ENCODE measurements around the gene KLHL18.
A peak's percentile ranks its signal among the peaks of the same experiment; 100 is the strongest.

Gene KLHL18

DNA sequence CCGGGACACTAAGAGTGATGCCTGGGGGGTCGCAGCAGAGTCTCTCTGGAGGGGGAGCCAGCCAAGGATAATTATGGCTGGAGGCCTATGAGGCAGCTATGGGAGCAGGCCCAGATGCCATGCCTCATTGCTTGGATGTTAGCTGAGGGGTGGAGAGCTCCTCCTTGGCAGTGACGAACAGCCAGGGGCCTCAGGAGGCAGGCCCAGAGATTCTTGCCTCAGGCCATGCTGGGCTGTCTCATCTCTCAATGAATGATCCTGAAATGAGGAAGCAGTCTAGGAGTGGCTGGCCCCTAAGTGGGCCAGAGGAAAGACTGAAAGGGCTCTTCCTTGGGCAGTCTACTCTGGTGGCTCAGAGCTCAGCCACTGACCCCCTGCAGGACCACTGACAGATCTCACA, 21.4 kb upstream of the KLHL18 start:
- no peak overlapping the region for H3K4me3 ChIP-seq (ENCODE audit: low read length)
- no peak for TF ChIP-seq ZNF274 (IDR thresholded peaks at IDR 0.05; ENCODE audit: low read depth, low read length)

DNA sequence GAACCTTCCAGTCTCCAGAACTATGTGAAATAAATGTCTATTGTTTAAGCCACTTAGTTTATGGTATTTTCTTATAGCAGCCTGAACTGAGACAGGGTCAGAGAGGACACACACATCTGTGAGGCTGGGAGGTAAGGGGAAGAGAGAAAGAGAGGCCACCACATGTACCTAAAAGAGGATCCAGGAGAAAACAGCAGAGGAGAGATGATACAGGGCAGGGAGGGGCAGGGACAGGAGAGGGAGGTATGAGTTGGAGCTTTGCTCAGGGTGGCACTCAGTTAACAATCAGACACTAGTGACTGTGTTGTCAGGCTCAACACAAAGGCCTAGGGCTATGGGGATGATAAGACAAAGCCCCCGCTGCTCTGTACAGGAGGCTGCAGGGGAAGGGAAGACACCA, 17.7 kb upstream of the KLHL18 start:
- TF ChIP-seq ZNF274 (IDR thresholded peaks at IDR 0.05; ENCODE audit: low read depth, low read length) = no peak
- no peak overlapping the region for H3K4me3 ChIP-seq (ENCODE audit: low read length)

DNA sequence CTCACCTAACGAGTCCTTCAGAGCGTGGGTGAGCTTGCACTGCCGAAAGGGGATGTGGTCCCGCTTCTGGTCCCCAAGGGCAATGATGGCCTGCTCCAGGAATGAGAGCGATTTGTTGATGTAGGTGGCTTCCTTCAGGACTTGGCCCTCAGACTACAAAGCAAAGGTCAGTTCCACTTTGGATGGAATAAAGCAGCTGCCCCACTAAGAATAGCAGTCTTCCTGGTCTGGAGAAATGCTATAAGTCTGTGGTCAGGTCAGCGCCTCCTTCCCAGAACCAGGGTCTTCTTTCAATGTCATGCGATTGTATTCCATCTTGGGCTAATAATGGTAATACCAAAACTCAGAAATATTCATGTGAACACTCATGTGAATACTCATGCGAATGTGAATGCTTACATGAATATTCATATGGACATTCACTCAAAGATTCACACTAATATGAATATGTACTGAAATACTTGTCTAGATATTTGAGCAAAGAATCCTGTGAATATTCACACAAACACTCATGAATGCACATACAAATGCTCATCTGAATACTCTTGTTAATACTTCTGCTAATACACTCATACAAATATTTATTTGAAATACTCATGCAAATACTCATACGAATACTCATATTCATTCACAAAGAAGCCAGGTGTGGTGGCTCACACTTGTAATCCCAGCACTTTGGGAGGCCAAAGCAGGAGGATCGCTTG, 16.9 kb upstream of the KLHL18 start:
- TF ChIP-seq ZNF274 (IDR thresholded peaks at IDR 0.05; ENCODE audit: low read depth, low read length) = no peak
- H3K4me3 ChIP-seq (ENCODE audit: low read length) = no peak overlapping the region

DNA sequence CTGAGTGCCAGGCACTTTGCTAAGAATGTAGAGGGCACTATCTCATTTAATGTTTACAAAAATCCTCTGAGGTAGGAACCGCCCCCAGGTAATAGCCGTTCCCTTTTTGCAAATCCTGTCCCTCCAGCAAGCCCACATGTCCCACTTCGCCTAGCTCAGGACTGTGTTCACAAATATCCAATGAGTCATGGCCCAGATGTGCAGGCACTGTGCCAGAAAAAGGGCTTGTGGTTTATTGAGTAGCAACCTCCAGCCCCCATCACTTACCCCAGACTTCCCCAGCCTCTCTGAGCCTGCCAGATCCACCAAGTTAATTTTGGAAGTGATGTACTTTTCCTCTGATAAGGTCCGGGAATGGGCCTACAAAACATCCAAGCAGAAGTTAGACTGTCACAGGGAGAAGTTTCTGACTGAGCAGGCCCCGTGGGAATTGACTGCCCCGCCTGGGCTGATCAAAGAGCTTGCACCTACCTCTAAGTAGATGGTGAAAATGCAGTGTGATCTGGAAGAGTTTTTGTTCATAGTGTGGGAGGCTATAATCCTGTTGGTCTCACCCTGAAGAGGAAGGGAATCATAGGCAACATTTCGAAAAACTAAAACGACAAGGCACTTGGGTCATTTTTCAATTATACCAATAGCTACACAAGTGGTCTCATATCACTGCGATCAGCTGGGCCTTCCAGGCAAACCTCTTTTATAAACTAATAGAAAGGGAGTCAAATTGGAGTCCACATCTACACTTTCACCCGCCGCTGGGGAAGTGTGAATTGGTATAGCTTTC, 15.8 kb upstream of the KLHL18 start:
- no peak for TF ChIP-seq ZNF274 (IDR thresholded peaks at IDR 0.05; ENCODE audit: low read depth, low read length)
- no peak overlapping the region for H3K4me3 ChIP-seq (ENCODE audit: low read length)

DNA sequence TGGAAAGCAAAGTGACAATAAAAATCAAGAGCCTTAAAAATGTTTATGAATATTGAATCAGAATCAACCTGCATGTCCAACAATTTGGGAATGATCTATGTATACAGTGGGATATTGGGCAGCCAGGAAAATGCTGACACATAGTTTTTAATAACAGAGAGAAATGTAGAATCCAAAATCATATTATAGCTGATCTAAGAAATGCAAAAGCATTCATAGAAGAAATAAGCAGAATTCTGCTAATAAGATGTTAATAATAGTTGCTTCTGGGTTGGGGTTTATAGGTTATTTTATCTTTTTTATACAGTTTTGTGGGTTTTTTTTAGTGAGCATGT, 15.3 kb upstream of the KLHL18 start:
- TF ChIP-seq ZNF274 (IDR thresholded peaks at IDR 0.05; ENCODE audit: low read depth, low read length) = no peak
- no peak overlapping the region for H3K4me3 ChIP-seq (ENCODE audit: low read length)

DNA sequence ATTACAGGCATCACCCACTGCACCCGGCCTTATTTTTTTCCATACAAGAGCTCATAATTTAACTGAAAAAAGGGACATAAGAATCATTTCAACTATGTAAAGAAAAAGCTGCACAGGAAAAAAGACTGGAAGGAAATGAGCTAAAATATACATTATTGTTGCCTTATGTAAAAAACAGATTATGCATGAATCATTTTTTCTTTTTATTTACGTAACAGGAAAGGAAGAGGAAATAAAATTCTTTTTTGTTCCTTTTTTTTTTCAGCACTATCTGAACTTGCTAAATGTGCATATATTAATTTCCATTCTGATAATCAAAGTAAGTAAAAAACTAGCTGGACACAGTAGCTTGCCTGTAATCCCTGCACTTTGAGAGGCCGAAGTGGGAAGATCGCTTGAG, 12.2 kb upstream of the KLHL18 start:
- no peak for TF ChIP-seq ZNF274 (IDR thresholded peaks at IDR 0.05; ENCODE audit: low read depth, low read length)
- no peak overlapping the region for H3K4me3 ChIP-seq (ENCODE audit: low read length)

DNA sequence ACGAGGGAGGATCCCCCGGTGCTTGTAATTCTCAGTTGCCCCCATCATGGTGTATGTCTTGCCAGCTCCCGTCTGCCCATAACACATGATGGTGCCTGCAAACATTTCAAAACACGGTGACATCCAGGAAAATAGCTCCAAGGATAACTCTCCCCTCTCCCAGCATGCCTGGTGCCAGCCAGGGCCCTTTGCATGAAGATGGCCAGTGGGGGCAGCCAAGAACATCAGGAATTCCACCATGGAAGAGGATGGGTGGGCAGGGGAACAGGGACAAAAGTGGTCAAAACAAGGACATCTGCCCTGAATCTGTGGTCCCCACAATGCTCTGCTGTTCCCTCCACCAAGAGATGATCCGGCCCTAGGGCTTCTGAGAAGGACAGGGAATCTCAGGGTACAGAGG, 9.2 kb upstream of the KLHL18 start:
- no peak overlapping the region for H3K4me3 ChIP-seq (ENCODE audit: low read length)
- TF ChIP-seq ZNF274 (IDR thresholded peaks at IDR 0.05; ENCODE audit: low read depth, low read length) = no peak

DNA sequence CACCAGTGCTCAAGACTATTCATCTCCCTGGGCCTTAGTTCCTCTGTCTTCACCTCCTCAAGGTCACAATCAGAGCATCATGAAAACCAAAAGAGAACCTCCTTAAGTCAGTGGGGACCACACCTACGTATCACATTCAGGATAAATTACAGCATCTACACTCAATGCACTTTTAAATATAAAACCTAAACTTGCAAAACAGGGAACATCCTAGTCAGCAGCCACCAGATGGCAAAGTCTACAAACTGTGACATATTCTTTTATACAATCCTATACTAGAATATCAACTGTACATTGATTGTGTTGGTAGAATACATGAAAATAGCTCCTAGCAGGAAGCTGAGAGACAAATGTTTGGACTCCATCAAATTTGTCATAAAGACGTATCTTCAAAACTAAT, 8.1 kb upstream of the KLHL18 start:
- H3K4me3 ChIP-seq (ENCODE audit: low read length) = no peak overlapping the region
- no peak for TF ChIP-seq ZNF274 (IDR thresholded peaks at IDR 0.05; ENCODE audit: low read depth, low read length)

DNA sequence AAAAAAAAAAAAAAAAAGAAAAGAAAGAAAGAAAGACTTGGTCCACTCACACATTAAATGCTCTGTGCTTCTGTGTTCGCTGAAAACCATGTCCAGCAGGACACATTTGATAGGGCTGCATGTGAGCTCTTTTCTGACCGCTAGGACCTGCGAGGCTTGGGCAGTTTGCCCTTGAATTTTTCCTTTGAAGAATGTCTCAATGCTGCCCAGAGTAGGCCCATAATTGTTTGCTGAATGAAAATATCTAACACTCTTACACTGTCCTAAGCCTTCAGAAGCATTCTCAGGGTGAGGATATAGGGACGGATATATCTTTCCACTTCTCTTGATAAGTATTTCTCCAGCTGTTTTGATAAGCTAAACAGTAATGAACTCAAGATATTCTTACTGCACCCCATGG, 6.2 kb upstream of the KLHL18 start:
- no peak overlapping the region for H3K4me3 ChIP-seq (ENCODE audit: low read length)
- no peak for TF ChIP-seq ZNF274 (IDR thresholded peaks at IDR 0.05; ENCODE audit: low read depth, low read length)

DNA sequence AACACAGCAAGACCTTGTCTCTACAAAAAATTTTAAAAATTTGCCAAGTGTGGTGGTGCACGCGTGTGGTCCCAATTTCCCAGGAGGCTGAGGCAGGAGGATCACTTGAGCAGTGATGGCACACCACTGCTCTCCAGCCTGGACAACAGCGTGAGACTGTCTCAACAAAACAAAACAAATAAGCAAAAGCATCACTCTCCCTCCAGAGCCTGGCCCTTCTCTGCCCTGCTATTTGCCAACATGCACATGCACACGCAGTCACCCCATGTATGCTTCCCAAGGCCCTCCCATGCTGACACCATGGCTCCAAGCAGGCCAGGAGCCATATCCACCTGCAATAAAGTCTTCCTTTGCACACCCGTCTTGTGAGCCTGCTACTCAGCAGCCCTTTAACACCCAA, 2.2 kb upstream of the KLHL18 start:
- TF ChIP-seq ZNF274 (IDR thresholded peaks at IDR 0.05; ENCODE audit: low read depth, low read length) = no peak
- H3K4me3 ChIP-seq (ENCODE audit: low read length) = no peak overlapping the region

DNA sequence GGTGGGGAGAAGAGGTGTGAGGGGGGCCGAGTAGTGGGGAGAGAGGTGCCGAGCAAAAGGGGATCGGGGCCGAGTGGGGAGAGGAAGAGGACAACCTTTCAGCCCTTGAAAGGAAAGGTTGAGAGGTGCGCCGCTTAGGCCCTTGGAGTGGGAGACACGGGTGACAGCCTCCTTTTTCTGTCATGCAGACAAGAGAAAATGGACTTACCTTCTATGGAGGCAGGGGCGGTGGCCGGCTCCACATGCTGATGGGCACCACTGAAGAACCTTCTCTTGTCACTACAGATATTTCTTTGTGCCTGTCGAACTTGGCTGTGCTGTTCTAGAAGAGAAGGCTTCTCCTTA, 421 bp downstream of the KLHL18 start:
- TF ChIP-seq ZNF274 (IDR thresholded peaks at IDR 0.05; ENCODE audit: low read depth, low read length) = no peak
- peak overlapping the region; percentile 84 for H3K4me3 ChIP-seq (ENCODE audit: low read length)

DNA sequence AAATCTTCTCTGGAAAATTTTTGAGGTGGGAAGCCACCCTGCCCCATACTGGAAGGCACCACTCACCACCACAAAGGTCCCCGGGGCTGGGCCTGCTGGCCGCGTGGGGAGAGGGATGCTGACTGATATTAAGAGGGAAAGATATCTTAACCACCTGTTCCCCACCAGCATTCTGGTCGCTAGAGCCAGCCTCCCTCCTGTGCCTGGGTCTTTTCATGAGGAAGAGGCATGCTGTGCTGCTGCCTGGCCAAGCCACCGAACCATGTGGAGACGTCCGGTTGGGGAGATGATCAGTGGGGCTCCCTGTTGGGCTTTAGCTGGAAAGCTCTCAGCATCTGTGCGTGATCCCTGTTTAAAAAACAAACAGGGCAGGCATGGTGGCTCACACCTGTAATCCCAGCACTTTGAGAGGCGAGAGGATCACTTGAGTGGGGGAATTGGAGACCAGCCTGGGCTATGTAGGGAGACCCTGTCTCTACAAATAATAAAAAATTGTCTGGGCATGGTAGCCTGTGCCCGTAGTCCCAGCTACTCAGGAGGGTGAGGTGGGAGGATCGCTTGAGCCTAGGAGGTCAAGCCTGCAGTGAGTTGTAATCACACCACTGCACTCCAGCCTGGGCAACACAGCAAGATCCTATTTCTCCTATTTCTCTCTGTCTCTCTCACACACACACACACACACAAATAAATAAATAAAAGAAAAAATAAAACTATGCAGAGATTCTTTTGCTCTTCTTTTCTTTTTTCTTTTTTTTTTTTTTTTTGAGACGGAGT, 1.0 kb downstream of the KLHL18 start:
- H3K4me3 ChIP-seq (ENCODE audit: low read length) = peak overlapping the region; percentile 84
- no peak for TF ChIP-seq ZNF274 (IDR thresholded peaks at IDR 0.05; ENCODE audit: low read depth, low read length)

DNA sequence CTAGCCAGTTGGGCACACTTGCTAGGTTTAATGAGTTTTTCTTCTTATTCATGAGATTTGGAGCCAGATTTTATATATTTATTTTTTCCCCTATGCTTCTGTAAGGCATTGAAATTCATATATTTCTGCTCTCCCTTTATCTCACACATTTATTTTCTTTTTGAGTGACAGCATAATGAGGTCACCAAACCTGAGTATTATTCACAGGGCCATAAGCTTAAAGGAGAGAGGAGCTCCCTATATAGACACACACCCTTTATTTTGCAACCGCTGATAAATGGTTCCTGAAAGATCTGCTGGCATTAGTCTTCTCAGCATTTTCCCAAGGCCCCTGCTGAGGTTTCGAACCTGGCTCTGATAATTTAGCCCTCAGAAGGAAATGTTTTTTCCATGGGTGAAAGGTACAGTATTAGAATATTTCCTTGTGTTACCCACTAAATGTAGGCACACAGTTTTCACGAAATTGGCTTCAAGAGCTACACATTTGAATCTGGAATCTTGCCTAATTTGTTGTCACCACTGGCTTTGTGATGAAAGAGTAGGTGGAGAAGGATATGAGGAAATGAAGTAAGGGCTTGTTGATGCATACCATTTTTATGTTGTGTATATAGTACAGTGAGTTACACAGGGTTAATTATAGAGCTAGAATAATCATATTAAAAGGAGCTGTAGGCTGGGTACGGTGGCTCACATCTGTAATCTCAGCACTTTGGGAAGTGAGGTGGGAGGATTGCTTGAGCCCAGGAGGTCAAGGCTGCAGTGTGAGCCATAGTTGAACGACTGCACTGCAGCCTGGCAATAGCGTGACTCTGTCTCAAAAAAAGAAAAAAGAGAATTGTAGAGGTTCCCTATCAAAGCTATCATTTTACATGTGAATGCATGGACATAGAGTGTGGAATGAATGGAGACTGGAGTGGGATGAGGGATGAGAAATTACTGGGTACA, 6.5 kb downstream of the KLHL18 start:
- H3K4me3 ChIP-seq (ENCODE audit: low read length) = no peak overlapping the region
- no peak for TF ChIP-seq ZNF274 (IDR thresholded peaks at IDR 0.05; ENCODE audit: low read depth, low read length)

DNA sequence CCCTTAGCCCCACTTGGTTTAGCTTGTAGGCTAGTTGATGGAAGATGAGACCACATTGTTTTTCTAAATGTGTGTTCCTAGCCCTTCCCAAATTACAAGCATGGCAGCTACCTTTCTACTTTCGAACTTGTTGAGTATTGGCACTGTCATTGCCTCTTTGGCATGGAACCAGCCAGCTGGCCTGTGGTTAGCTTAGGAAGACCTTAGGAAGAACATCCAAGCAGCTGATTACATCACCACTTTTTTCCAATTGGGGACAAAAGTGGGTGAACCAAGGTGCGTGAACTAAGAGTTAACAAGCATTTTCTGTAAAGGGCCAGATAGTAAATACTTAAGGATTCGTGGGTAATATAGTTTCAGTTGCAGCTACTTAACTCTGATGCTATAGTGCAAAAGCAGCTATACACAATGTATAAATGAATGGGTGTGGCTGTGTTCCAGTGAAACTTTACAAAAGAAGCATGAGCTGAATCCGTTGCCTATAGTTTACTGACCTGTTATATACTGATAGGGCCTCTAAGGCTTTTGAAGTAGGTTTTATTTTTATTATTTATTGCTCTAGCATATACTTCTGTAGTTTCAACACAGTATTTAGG, 8.5 kb downstream of the KLHL18 start:
- no peak for TF ChIP-seq ZNF274 (IDR thresholded peaks at IDR 0.05; ENCODE audit: low read depth, low read length)
- no peak overlapping the region for H3K4me3 ChIP-seq (ENCODE audit: low read length)

DNA sequence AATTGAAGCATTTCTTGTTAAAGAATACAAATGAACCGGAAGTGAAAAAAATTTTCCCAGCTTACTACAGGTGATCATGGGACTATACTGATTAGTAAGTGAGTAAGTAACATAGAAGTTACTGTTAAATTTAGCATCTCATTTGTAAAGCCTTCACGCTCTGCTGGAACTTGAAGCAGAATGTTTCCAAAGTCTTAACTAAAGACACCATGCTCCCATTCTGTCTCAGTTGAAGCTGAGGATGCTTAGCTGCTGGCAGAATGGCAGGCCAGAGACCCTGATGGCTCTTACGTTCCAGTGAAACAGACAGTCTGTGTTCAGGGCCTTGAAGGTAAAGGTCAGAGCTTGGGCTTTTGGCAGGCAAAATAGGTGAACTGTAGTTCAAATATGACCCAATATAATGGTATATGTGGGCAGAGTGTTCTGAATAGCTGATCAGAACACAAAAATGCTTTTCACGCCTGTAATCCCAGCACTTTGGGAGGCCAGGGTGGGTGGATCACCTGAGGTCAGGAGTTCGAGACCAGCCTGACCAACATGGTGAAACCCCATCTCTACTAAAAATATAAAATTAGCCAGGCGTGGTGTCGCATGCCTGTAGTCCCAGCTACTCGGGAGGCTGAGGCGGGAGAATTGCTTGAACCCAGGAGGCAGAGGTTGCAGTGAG, 9.1 kb downstream of the KLHL18 start:
- H3K4me3 ChIP-seq (ENCODE audit: low read length) = peak overlapping the region; percentile 72; the same call in 1 of the 2 replicates
